Right atrium auricular region (tissue), 2 donors: ENCODE data around the gene MYZAP. TPM values are rescaled to one million over a fixed set of nuclear protein-coding genes. Genes with fewer than 3 reads are reported as not detected.
A peak's percentile ranks its signal among the peaks of the same experiment; 100 is the strongest.

ENCODE experiments used
- DNase-seq: peaks from one replicate; pipeline ENCODE4 v3.0.0-alpha.2; 2019; ENCODE audit warnings: low spot score
- H3K27ac ChIP-seq, 2 donors: fragments of 200-600 bp; sonication (generic); 1 replicate in 1 of 2; 2 replicates in 1 of 2; pipeline ENCODE4 v1.5.1; 2016 to 2019
- H3K27me3 ChIP-seq, 2 donors: fragments of 200-600 bp; sonication (generic); one replicate each; pipeline versions ENCODE4 v1.5.1 to v1.6.0; 2017 to 2019
- H3K36me3 ChIP-seq: fragments of 200-600 bp; sonication (generic); one replicate; pipeline ENCODE4 v1.5.1; 2016
- H3K4me1 ChIP-seq, 2 donors: fragments of 200-600 bp; sonication (generic); one replicate each; pipeline versions ENCODE4 v1.5.1 to v1.6.0; 2017 to 2019
- H3K4me3 ChIP-seq, 2 donors: fragments of 200-600 bp; sonication (generic); 1 replicate in 1 of 2; 2 replicates in 1 of 2; pipeline ENCODE4 v1.5.1; 2017 to 2019; ENCODE audit warnings: mild to moderate bottlenecking in 1 of 2, moderate library complexity in 1 of 2
- H3K9me3 ChIP-seq, 2 donors: fragments of 200-600 bp; sonication (generic); one replicate each; pipeline ENCODE4 v1.5.1; 2019
- CTCF ChIP-seq, 2 donors: fragments of 200-600 bp; sonication (generic); IDR thresholded peaks; one replicate each; pipeline ENCODE4 v1.5.1; 2019; ENCODE audit warnings: antibody characterized with exemption in 2 of 2
- total RNA-seq, 2 donors: library from RNA; depleted of rRNA; stranded (reverse); fragments of >200 nt; gene quantifications; one replicate each; pipeline ENCODE4 v1.1.0, GENCODE V29; 2016

MYZAP gene
- 100 to 1,000 TPM; 305 to 491 TPM for total RNA-seq

GRCh38 chr15:57591822-57592367, at the start of gene MYZAP:
MYZAP (plus strand) TSS chr15:57591904; CDS start chr15:57592035, 131 bp downstream.
- peak; percentile 64 for DNase-seq
- H3K4me1 ChIP-seq = peaks cover 0 to 39% of the 10 kb centered on the region in 2 donors
- no peak for TF ChIP-seq CTCF (IDR thresholded peaks at IDR 0.05)

GRCh38 chr15:57542505-57542817, 49.2 kb upstream of the MYZAP start:
- Histone ChIP-seq H3K27ac (no peak overlapping the region), H3K36me3 (no peaks in the 10 kb centered on the region), H3K9me3 (no peaks in the 10 kb centered on the region), H3K27me3 (no peaks in the 10 kb centered on the region), H3K4me3 (no peak overlapping the region), H3K4me1 (peaks cover 0 to under 1% of the 10 kb centered on the region in 2 donors)
- DNase-seq = no peak
- TF ChIP-seq CTCF (IDR thresholded peaks at IDR 0.05) = peak in 1 of 2 donors; percentile 13

More at GRCh38 chr15:57591822-57592367, at the start of gene MYZAP:
- peak within 1 kb of the TSS; percentile 91 to 93 for H3K27ac ChIP-seq
- H3K4me3 ChIP-seq = peak within 1 kb of the TSS; percentile 72 to 81
- peaks cover 12% of the 10 kb centered on the region for H3K36me3 ChIP-seq
- no peaks in the 10 kb centered on the region for H3K9me3 ChIP-seq
- no peaks in the 10 kb centered on the region for H3K27me3 ChIP-seq

- Histone ChIP-seq H3K36me3 (no peaks in the 10 kb centered on the region), H3K27ac (no peak overlapping the region), H3K4me1 (peaks cover 0 to 6% of the 10 kb centered on the region in 2 donors), H3K4me3 (no peak overlapping the region), H3K27me3 (no peaks in the 10 kb centered on the region), H3K9me3 (no peaks in the 10 kb centered on the region)
- no peak for TF ChIP-seq CTCF (IDR thresholded peaks at IDR 0.05)
- DNase-seq = no peak
Measured at GRCh38 chr15:57544848-57545480, 46.7 kb upstream of the MYZAP start.

- H3K4me1 ChIP-seq = peaks cover 0 to 16% of the 10 kb centered on the region in 2 donors
- H3K27me3 ChIP-seq = no peaks in the 10 kb centered on the region
- H3K4me3 ChIP-seq = no peak overlapping the region
- TF ChIP-seq CTCF (IDR thresholded peaks at IDR 0.05) = no peak
- no peaks in the 10 kb centered on the region for H3K9me3 ChIP-seq
- H3K27ac ChIP-seq = no peak overlapping the region
- DNase-seq = no peak
- no peaks in the 10 kb centered on the region for H3K36me3 ChIP-seq
Measured at GRCh38 chr15:57545995-57546394, 45.7 kb upstream of the MYZAP start.

- Histone ChIP-seq H3K4me1 (peaks cover 0 to 29% of the 10 kb centered on the region in 2 donors), H3K4me3 (no peak overlapping the region), H3K9me3 (no peaks in the 10 kb centered on the region), H3K27me3 (no peaks in the 10 kb centered on the region), H3K27ac (no peak overlapping the region), H3K36me3 (no peaks in the 10 kb centered on the region)
- no peak for TF ChIP-seq CTCF (IDR thresholded peaks at IDR 0.05)
- no peak for DNase-seq
Measured at GRCh38 chr15:57547243-57547755, 44.4 kb upstream of the MYZAP start.
